HEK293T (cell line): ENCODE results near the gene LGI1.

ENCODE experiments used
- BHLHE40 ChIP-seq: fragments of 450-650 bp; IDR thresholded peaks from 2 replicates; pipeline ENCODE4 v1.6.1; 2016; ENCODE audit warnings: mild to moderate bottlenecking, moderate library complexity, borderline replicate concordance
- ELF4 ChIP-seq: fragments of 450-650 bp; IDR thresholded peaks from 2 replicates; pipeline ENCODE4 v1.6.1; 2017; ENCODE audit warnings: antibody characterized with exemption
- FOXK2 ChIP-seq: fragments of 450-650 bp; IDR thresholded peaks from 2 replicates; pipeline ENCODE4 v1.6.1; 2016; ENCODE audit warnings: mild to moderate bottlenecking
- FOXM1 ChIP-seq: fragments of 450-650 bp; IDR thresholded peaks from 2 replicates; pipeline ENCODE4 v1.6.1; 2017; ENCODE audit warnings: mild to moderate bottlenecking, borderline replicate concordance
- HDGF ChIP-seq: fragments of 450-650 bp; IDR thresholded peaks from 2 replicates; pipeline ENCODE4 v1.6.1; 2017; ENCODE audit warnings: antibody characterized with exemption, borderline replicate concordance
- L3MBTL2 ChIP-seq: fragments of 450-650 bp; conservative IDR thresholded peaks from 2 replicates; pipeline ENCODE4 v1.6.1; 2016; ENCODE audit warnings: mild to moderate bottlenecking
- LEF1 ChIP-seq: fragments of 450-650 bp; IDR thresholded peaks from 2 replicates; pipeline ENCODE4 v1.6.1; 2017; ENCODE audit warnings: mild to moderate bottlenecking, borderline replicate concordance
- SP1 ChIP-seq: fragments of 450-650 bp; IDR thresholded peaks from 2 replicates; pipeline ENCODE4 v1.6.1; 2017
- TARDBP ChIP-seq: fragments of 450-650 bp; IDR thresholded peaks from 2 replicates; pipeline ENCODE4 v1.6.1; 2016
- ZNF384 ChIP-seq: fragments of 450-650 bp; IDR thresholded peaks from 2 replicates; pipeline ENCODE4 v1.6.1; 2016
- TF ChIP-seq, protein P1 (sequence below): fragments of 450-650 bp; IDR thresholded peaks from 2 replicates; pipeline ENCODE4 v1.6.1; 2016

- TF ChIP-seq SP1 (no peak), BHLHE40 (no peak), ZNF384 (no peak), HDGF (no peak), LEF1 (no peak), TARDBP (no peak), FOXM1 (no peak), ELF4 (no peak), L3MBTL2 (no peak), FOXK2 (no peak)
- TF ChIP-seq, protein P1, sequence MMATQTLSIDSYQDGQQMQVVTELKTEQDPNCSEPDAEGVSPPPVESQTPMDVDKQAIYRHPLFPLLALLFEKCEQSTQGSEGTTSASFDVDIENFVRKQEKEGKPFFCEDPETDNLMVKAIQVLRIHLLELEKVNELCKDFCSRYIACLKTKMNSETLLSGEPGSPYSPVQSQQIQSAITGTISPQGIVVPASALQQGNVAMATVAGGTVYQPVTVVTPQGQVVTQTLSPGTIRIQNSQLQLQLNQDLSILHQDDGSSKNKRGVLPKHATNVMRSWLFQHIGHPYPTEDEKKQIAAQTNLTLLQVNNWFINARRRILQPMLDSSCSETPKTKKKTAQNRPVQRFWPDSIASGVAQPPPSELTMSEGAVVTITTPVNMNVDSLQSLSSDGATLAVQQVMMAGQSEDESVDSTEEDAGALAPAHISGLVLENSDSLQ, result no peak
These were observed 58.5 kb downstream of the LGI1 start for GRCh38 chr10:93816123-93816747.
